ENCODE data around the gene DZANK1.

- TF ChIP-seq POLR2A (IDR thresholded peaks at IDR 0.05; ENCODE audit: low read depth, low read length) (no peak), FOS (IDR thresholded peaks at IDR 0.05; ENCODE audit: borderline replicate concordance, insufficient read depth, low read length) (no peak), EZH2 (IDR thresholded peaks at IDR 0.05; ENCODE audit: borderline replicate concordance, low read depth, low read length, severe bottlenecking) (no peak), POLR2AphosphoS5 (IDR thresholded peaks at IDR 0.05; ENCODE audit: insufficient read depth, low read depth, low read length) (no peak), CTCF (IDR thresholded peaks at IDR 0.05; ENCODE audit: extremely low read depth in 1 of 2, insufficient read depth in 1 of 2, low read depth in 1 of 2, low read length in 2 of 2) (no peak), MAX (IDR thresholded peaks at IDR 0.05; ENCODE audit: insufficient read depth, insufficient read length) (no peak)
Observed at GRCh38 chr20:18443886-18444285, 22.9 kb downstream of the DZANK1 start.
